Lower leg skin (tissue), 3 donors: ENCODE results near the gene TNN.

Experiments
- POLR2A ChIP-seq, 2 donors: fragments of 450-650 bp; IDR thresholded peaks; one replicate each; pipeline ENCODE4 v1.6.1; 2016 to 2017; ENCODE audit warnings: antibody characterized with exemption in 2 of 2, mild to moderate bottlenecking in 1 of 2, moderate library complexity in 1 of 2
- TF ChIP-seq, protein P1 (sequence below), 3 donors: fragments of 450-650 bp; IDR thresholded peaks; one replicate each; pipeline ENCODE4 v1.5.1; 2016; ENCODE audit warnings: antibody characterized with exemption in 3 of 3, mild to moderate bottlenecking in 3 of 3, moderate library complexity in 2 of 3

DNA sequence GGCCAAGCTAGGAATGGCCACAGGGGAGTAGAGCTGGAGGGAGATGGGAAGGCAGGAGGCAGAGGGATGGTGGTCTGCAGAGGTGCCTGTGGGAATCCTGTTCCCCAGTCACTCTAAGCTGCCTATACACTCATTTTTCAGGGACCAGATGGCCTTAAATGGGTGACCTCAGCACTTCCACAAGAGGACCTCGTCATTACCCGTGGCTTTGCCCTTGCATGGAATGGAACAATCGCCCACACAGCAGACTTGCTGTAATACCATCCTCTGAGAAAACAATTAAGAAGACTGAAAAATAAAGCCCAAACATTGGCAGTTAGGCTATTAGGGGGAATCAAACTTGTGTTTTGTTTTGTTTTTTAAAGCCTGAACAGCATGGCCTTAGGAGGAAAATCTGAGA is 12.9 kb upstream of the TNN start:
- TF ChIP-seq, protein P1, sequence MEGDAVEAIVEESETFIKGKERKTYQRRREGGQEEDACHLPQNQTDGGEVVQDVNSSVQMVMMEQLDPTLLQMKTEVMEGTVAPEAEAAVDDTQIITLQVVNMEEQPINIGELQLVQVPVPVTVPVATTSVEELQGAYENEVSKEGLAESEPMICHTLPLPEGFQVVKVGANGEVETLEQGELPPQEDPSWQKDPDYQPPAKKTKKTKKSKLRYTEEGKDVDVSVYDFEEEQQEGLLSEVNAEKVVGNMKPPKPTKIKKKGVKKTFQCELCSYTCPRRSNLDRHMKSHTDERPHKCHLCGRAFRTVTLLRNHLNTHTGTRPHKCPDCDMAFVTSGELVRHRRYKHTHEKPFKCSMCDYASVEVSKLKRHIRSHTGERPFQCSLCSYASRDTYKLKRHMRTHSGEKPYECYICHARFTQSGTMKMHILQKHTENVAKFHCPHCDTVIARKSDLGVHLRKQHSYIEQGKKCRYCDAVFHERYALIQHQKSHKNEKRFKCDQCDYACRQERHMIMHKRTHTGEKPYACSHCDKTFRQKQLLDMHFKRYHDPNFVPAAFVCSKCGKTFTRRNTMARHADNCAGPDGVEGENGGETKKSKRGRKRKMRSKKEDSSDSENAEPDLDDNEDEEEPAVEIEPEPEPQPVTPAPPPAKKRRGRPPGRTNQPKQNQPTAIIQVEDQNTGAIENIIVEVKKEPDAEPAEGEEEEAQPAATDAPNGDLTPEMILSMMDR (IDR thresholded peaks at IDR 0.05), result no peak
- no peak for TF ChIP-seq POLR2A (IDR thresholded peaks at IDR 0.05)
